Liver (tissue), 9 donors: ENCODE measurements around the gene NRG2. TPM values are rescaled to one million over a fixed set of nuclear protein-coding genes. Genes with fewer than 3 reads are reported as not detected.

Source experiments
- DNase-seq: peaks from one replicate; pipeline ENCODE4 v3.0.0-alpha.2; 2017; ENCODE audit warnings: low spot score
- H3K27ac ChIP-seq, 2 donors: one replicate each; pipeline ENCODE4 v1.7.0; 2013; ENCODE audit warnings: inconsistent platforms in 2 of 2, low read length in 2 of 2, control low read depth in 1 of 2, low read depth in 1 of 2, mild to moderate bottlenecking in 1 of 2
- H3K27me3 ChIP-seq, 4 donors: one replicate each; pipeline versions ENCODE4 v1.6.1 to v1.7.0; 2013; ENCODE audit warnings: low read length in 3 of 4, inconsistent platforms in 1 of 4, mild to moderate bottlenecking in 1 of 4, moderate library complexity in 1 of 4; ENCODE audit not compliant: control insufficient read depth in 4 of 4, insufficient read depth in 4 of 4
- H3K36me3 ChIP-seq, 4 donors: one replicate each; pipeline versions ENCODE4 v1.6.1 to v1.7.0; 2013; ENCODE audit warnings: low read length in 3 of 4, mild to moderate bottlenecking in 3 of 4, low read depth in 1 of 4, moderate library complexity in 1 of 4; ENCODE audit not compliant: control insufficient read depth in 4 of 4, insufficient read depth in 3 of 4
- H3K4me1 ChIP-seq, 4 donors: one replicate each; pipeline versions ENCODE4 v1.6.1 to v1.7.0; 2013; ENCODE audit warnings: low read length in 3 of 4, mild to moderate bottlenecking in 3 of 4, moderate library complexity in 1 of 4; ENCODE audit not compliant: control insufficient read depth in 4 of 4, insufficient read depth in 4 of 4
- H3K4me3 ChIP-seq, 3 donors: one replicate each; pipeline versions ENCODE4 v1.6.1 to v1.7.0; 2013; ENCODE audit warnings: low read length in 3 of 3, control low read depth in 1 of 3, low read depth in 1 of 3, mild to moderate bottlenecking in 1 of 3
- H3K9ac ChIP-seq, 2 donors: one replicate each; pipeline ENCODE4 v1.7.0; 2013; ENCODE audit warnings: low read length in 2 of 2, mild to moderate bottlenecking in 2 of 2, moderate library complexity in 2 of 2, control low read depth in 1 of 2, low read depth in 1 of 2
- H3K9me3 ChIP-seq, 4 donors: one replicate each; pipeline versions ENCODE4 v1.6.1 to v1.7.0; 2013; ENCODE audit warnings: low read length in 3 of 4; ENCODE audit not compliant: control insufficient read depth in 4 of 4
- ATF3 ChIP-seq: IDR thresholded peaks from 2 replicates; pipeline ENCODE4 v1.6.1; 2016; ENCODE audit warnings: antibody characterized with exemption
- CTCF ChIP-seq: fragments of 150-350 bp; IDR thresholded peaks from 2 replicates; pipeline ENCODE4 v1.5.1; 2017; ENCODE audit warnings: improper control_type of control experiment, low read depth, low read length; ENCODE audit not compliant: missing input control
- EGR1 ChIP-seq, 2 donors: IDR thresholded peaks; 2 replicates each; pipeline ENCODE4 v1.6.1; 2016 to 2018; ENCODE audit warnings: antibody characterized with exemption in 2 of 2, low read depth in 2 of 2
- FOXA1 ChIP-seq: IDR thresholded peaks from 2 replicates; pipeline ENCODE4 v1.6.1; 2016; ENCODE audit warnings: antibody characterized with exemption
- FOXA2 ChIP-seq: IDR thresholded peaks from 2 replicates; pipeline ENCODE4 v1.6.1; 2016; ENCODE audit warnings: antibody characterized with exemption
- GABPA ChIP-seq, 2 donors: IDR thresholded peaks in 1 of 2; conservative IDR thresholded peaks in 1 of 2; 2 replicates each; pipeline ENCODE4 v1.6.1; 2016; ENCODE audit warnings: antibody characterized with exemption in 2 of 2, mild to moderate bottlenecking in 1 of 2, moderate library complexity in 1 of 2
- JUND ChIP-seq, 2 donors: IDR thresholded peaks; 2 replicates each; pipeline ENCODE4 v1.6.1; 2016; ENCODE audit warnings: antibody characterized with exemption in 2 of 2
- MAX ChIP-seq: IDR thresholded peaks from 2 replicates; pipeline ENCODE4 v1.6.1; 2016; ENCODE audit warnings: antibody characterized with exemption
- NR2F2 ChIP-seq: IDR thresholded peaks from 2 replicates; pipeline ENCODE4 v1.6.1; 2016; ENCODE audit warnings: antibody characterized with exemption
- REST ChIP-seq: IDR thresholded peaks from 2 replicates; pipeline ENCODE4 v1.6.1; 2016; ENCODE audit warnings: antibody characterized with exemption, mild to moderate bottlenecking
- RXRA ChIP-seq, 2 donors: IDR thresholded peaks; 2 replicates each; pipeline ENCODE4 v1.6.1; 2017 to 2018; ENCODE audit warnings: antibody characterized with exemption in 2 of 2, mild to moderate bottlenecking in 1 of 2
- SP1 ChIP-seq: IDR thresholded peaks from 2 replicates; pipeline ENCODE4 v1.6.1; 2018; ENCODE audit warnings: antibody characterized with exemption, mild to moderate bottlenecking
- TAF1 ChIP-seq: conservative IDR thresholded peaks from 2 replicates; pipeline ENCODE4 v1.6.1; 2016; ENCODE audit warnings: antibody characterized with exemption, mild to moderate bottlenecking
- ZBTB33 ChIP-seq: IDR thresholded peaks from 2 replicates; pipeline ENCODE4 v1.6.1; 2016; ENCODE audit warnings: antibody characterized with exemption
- WGBS: extraction: QIAGEN DNeasy Blood & Tissue Kit; methylation state at CpG from one replicate; pipeline ENCODE4 v1.1.7; 2013; 5-methylcytosine and 5-hydroxymethylcytosine counted together
- polyA plus RNA-seq, 2 donors: library from polyadenylated mRNA; stranded (reverse) in 1 of 2; unstranded in 1 of 2; fragments of 200-250 nt in 1 of 2; fragments of >200 nt in 1 of 2; fragmentation: Nextera tagmentation in 1 of 2; extraction: Ambion mirVana in 1 of 2; gene quantifications; one replicate each; pipeline versions ENCODE4 v1.2.1 to v1.2.3, GENCODE V29; 2013 to 2015
- total RNA-seq, 2 donors: library from RNA; depleted of rRNA; stranded (reverse); fragments of >200 nt; gene quantifications; one replicate each; pipeline ENCODE4 v1.2.3, GENCODE V29; 2014
- donor health status: healthy.
- donor health status: healthy.
- donor health status: healthy.
- donor health status: healthy.
- donor health status: healthy.

The NRG2 gene
- total and polyA plus RNA-seq, 4 donors: 0.07 to 0.08 TPM; not detected in 2

GRCh38 chr5:140024928-140025327 lies 18.2 kb downstream of the NRG2 start (continued):
- no peak for TF ChIP-seq ZBTB33
- TF ChIP-seq FOXA1: no peak
- no peak for TF ChIP-seq TAF1
- TF ChIP-seq ATF3: no peak

- no peak overlapping the region for H3K9ac ChIP-seq
- no peaks in the 10 kb centered on the region for H3K9me3 ChIP-seq
- H3K27me3 ChIP-seq: no peaks in the 10 kb centered on the region
- DNase-seq: no peak
- no peaks in the 10 kb centered on the region for H3K36me3 ChIP-seq
- H3K4me3 ChIP-seq: no peak overlapping the region
- H3K4me1 ChIP-seq: no peaks in the 10 kb centered on the region
- H3K27ac ChIP-seq: no peak overlapping the region
- TF ChIP-seq NR2F2: no peak
- no peak for TF ChIP-seq FOXA2
- TF ChIP-seq JUND (IDR thresholded peaks at IDR 0.05): no peak
- no peak for TF ChIP-seq FOXA1
- TF ChIP-seq EGR1 (IDR thresholded peaks at IDR 0.05; ENCODE audit: low read depth in 2 of 2): no peak
- TF ChIP-seq RXRA (IDR thresholded peaks at IDR 0.05): no peak
- TF ChIP-seq REST: no peak
- TF ChIP-seq MAX: no peak
- 92% methylated on average over 6 of the region's 6 CpGs for WGBS
These were observed 19.4 kb downstream of the NRG2 start for GRCh38 chr5:140023611-140024191.

- Histone ChIP-seq H3K9me3 (no peaks in the 10 kb centered on the region), H3K4me3 (no peak overlapping the region), H3K4me1 (no peaks in the 10 kb centered on the region), H3K9ac (no peak overlapping the region), H3K36me3 (no peaks in the 10 kb centered on the region), H3K27ac (no peak overlapping the region), H3K27me3 (no peaks in the 10 kb centered on the region)
- no peak for DNase-seq
- WGBS: 75% methylated on average over 4 of the region's 4 CpGs
- no peak for TF ChIP-seq RXRA (IDR thresholded peaks at IDR 0.05)
- no peak for TF ChIP-seq CTCF
- TF ChIP-seq ZBTB33: no peak
- no peak for TF ChIP-seq SP1
- no peak for TF ChIP-seq MAX
- no peak for TF ChIP-seq ATF3
- TF ChIP-seq GABPA (IDR thresholded peaks at IDR 0.05 in 1 of 2, conservative IDR thresholded peaks at IDR 0.05 in 1 of 2): no peak
- no peak for TF ChIP-seq REST
These were observed 22.4 kb downstream of the NRG2 start for GRCh38 chr5:140020601-140021177.
